Activated T-helper 1 cell treated with anti-CD3 and anti-CD28 coated beads, Interleukin-12 subunit alpha, Interleukin-12 subunit beta, Interleukin-2, Interleukin-4 antibody, amounts not matched to agents 30 ng/mL and 10 ng/mL and 1 ng/mL, durations not matched to agents 14 hours and 24 hours and 36 hours (primary cell): ENCODE results near the gene ZNF608. TPM values are rescaled to one million over a fixed set of nuclear protein-coding genes. Genes with fewer than 3 reads are reported as not detected.
A peak's percentile ranks its signal among the peaks of the same experiment; 100 is the strongest.

ENCODE experiments used
- DNase-seq: peaks from one replicate; pipeline ENCODE4 v3.0.0; 2021; ENCODE audit warnings: low spot score
- H3K27ac Mint-ChIP-seq: one replicate; pipeline ENCODE4 v1.8.0; 2021; ENCODE audit warnings: mild to moderate bottlenecking, mixed read lengths
- H3K27me3 Mint-ChIP-seq: one replicate; pipeline ENCODE4 v1.8.0; 2022; ENCODE audit warnings: mild to moderate bottlenecking, moderate library complexity, mixed read lengths; ENCODE audit not compliant: insufficient read depth
- H3K36me3 Mint-ChIP-seq: one replicate; pipeline ENCODE4 v1.8.0; 2021; ENCODE audit warnings: low read depth, mixed read lengths
- H3K4me1 Mint-ChIP-seq: one replicate; pipeline ENCODE4 v1.8.0; 2021; ENCODE audit warnings: low read depth, mixed read lengths
- H3K4me3 Mint-ChIP-seq: one replicate; pipeline ENCODE4 v1.8.0; 2021; ENCODE audit warnings: mild to moderate bottlenecking, moderate library complexity, mixed read lengths
- H3K9me3 Mint-ChIP-seq: one replicate; pipeline ENCODE4 v1.8.0; 2021; ENCODE audit warnings: mixed read lengths
- intact Hi-C: fragments of 100-400 bp; cut with micrococcal nuclease; formaldehyde crosslinking; loops from one replicate; pipeline ENCODE4 v1.15.1; 2024
- total RNA-seq: library from RNA; stranded (reverse); gene quantifications from 2 replicates; pipeline ENCODE4 v1.2.3, GENCODE V29; 2022

Gene ZNF608, protein sequence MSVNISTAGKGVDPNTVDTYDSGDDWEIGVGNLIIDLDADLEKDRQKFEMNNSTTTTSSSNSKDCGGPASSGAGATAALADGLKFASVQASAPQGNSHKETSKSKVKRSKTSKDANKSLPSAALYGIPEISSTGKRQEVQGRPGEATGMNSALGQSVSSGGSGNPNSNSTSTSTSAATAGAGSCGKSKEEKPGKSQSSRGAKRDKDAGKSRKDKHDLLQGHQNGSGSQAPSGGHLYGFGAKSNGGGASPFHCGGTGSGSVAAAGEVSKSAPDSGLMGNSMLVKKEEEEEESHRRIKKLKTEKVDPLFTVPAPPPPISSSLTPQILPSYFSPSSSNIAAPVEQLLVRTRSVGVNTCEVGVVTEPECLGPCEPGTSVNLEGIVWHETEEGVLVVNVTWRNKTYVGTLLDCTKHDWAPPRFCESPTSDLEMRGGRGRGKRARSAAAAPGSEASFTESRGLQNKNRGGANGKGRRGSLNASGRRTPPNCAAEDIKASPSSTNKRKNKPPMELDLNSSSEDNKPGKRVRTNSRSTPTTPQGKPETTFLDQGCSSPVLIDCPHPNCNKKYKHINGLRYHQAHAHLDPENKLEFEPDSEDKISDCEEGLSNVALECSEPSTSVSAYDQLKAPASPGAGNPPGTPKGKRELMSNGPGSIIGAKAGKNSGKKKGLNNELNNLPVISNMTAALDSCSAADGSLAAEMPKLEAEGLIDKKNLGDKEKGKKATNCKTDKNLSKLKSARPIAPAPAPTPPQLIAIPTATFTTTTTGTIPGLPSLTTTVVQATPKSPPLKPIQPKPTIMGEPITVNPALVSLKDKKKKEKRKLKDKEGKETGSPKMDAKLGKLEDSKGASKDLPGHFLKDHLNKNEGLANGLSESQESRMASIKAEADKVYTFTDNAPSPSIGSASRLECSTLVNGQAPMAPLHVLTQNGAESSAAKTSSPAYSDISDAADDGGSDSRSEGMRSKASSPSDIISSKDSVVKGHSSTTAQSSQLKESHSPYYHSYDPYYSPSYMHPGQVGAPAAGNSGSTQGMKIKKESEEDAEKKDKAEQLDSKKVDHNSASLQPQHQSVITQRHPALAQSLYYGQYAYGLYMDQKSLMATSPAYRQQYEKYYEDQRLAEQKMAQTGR (N-terminal part only)
- total RNA-seq, result not detected in 2 replicates

DNA sequence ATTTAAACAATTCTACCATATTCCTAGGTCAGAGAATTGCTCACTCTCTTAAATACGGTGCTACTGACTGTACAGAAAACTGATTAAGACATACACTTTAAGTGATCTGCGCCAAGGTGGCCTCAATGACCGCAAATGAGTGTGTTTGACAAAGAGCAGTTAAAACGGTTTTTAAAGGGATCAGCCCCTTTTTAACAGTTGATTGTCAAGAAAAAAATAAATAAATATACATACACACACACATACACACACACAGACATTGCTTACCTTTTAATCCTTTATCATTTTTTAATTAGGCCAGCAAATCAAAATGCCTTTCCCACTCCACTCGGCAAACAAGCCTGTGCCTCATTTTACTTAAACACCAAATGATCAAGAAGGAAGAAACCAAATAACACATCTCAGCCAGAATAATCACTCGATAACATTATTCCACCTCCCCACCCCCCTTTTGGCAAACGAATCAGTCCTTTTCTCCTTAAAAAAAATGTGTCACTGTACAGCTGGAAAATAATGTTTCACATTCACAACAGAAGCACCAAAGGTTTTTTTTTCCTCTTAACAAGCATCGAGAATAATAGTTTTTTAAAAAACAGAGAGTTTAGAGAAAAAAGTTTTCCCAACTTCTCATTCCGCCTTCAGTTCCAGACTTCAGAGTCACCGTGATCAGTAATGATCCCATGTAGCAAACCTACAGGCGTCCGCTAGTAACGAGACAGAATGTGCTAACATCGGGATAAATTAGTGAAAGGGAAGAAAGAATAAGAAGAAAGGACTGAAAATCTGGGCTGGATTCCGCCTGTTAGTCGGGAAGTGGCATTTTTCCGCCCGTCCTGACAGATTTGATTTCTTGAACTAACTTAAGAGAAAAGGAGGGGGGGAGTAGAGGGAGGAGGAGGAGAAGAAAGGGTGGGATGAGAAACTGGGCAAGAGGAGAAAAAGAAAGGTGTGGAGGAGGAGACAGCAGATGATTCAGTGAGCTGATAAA, at the start of gene ZNF608:
TSS of gene ZNF608 (minus strand) at position 712 of the 988 bp plus-strand sequence. CDS start 1,650 bp downstream, outside the sequence.
- H3K27me3 Mint-ChIP-seq, result peaks cover 46% of the 10 kb centered on the region
- intact Hi-C loops, result no loop called here
- no peaks in the 10 kb centered on the region for H3K9me3 Mint-ChIP-seq
- H3K4me3 Mint-ChIP-seq, result peak within 1 kb of the TSS; percentile 53
- H3K36me3 Mint-ChIP-seq, result no peaks in the 10 kb centered on the region
- H3K4me1 Mint-ChIP-seq, result peaks cover 6% of the 10 kb centered on the region
- H3K27ac Mint-ChIP-seq, result no peak within 1 kb of the TSS
- no peak for DNase-seq

DNA sequence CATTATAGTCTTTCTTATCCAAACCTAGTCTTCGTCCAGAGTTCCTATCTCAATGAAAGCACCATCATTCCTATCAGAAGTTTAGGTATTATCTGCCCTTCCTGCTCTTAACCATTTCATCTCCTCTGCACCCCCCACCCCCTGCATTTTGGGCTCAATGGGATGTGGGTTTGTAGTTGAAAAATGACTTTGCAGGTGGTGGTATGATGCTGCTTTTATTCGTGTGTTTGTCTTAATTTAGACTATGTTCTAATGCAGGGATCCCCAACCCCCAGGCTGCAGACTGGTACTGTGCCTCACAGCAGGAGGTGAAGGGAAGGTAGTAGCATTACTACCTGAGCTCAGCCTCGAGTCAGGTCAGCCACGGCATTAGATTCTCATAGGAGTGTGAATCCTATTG, 49.4 kb upstream of the ZNF608 start:
- Mint-ChIP-seq H3K4me3 (no peak overlapping the region), H3K4me1 (no peaks in the 10 kb centered on the region), H3K36me3 (no peaks in the 10 kb centered on the region), H3K27me3 (peaks cover 1% of the 10 kb centered on the region), H3K9me3 (peaks cover 3% of the 10 kb centered on the region), H3K27ac (no peak overlapping the region)
- DNase-seq, result no peak
- intact Hi-C loops, result no loop called here

DNA sequence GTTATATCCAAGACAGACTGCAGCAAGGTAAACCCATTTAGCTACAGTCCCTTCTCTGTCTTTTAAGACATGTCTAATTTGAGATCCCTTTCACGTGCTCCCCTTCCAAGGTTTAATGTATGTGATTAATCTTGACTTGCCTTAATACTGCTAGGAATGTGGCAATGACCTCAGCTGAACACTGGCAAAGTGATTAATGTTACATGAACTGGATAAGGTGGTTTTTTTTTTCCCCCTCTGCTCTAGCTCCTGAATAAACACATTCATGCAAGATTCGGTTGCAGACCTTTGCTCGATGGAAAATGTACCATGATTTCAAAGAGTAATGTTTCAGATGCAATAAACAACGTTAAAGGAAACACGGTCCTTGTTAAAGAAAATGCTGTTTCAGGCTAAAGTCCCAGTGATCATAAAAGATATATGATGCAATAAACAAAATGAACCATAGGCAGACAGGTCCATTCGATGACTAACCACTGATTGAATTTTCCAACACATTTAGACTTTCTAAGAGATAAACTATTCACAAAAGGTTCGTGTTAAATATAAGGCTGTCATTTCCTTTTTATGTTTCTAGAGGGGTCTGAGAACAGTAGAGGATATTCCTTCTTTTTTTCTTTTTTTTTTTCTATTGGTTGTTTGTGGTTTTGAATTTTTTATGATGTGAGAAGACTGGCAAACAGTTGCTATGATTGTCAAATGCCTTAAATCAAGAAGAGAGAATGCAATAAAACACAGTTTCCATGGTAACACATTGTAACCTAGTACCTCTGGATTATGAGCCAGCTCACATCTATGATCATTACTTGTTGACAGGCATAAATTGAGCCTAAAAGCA, 44.7 kb upstream of the ZNF608 start:
- Mint-ChIP-seq H3K36me3 (no peaks in the 10 kb centered on the region), H3K9me3 (no peaks in the 10 kb centered on the region), H3K4me3 (no peak overlapping the region), H3K4me1 (no peaks in the 10 kb centered on the region), H3K27me3 (peaks cover 1% of the 10 kb centered on the region), H3K27ac (no peak overlapping the region)
- intact Hi-C loops, result no loop called here
- DNase-seq, result no peak

DNA sequence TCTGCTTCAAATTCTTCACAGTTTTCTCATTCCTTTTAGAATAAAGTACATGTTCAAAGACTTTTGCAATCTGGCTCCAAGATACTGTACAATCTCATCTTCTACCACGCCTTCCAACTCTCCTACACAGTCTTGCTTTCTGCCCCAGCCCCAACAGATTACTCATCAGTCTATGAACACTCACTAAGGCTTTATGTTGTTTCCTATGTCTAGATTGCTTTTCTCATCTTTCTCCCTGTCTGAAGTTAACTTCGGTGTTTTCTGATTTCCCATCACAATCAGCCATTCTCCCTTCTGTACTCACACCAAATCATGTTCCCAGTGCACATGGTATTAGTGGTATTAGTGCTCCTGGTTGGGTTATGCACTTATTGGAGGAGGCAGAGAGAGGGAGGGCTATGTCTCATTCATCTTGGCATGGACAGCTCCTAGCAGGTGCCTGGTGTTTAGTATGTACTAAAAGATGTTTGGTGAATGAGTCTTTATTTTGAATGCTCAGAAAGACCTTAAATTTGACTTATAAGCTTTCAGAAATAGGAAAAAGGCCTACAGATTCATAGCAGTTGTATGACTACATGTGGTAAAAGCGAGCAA, 44.0 kb upstream of the ZNF608 start:
- no peaks in the 10 kb centered on the region for H3K27me3 Mint-ChIP-seq

DNA sequence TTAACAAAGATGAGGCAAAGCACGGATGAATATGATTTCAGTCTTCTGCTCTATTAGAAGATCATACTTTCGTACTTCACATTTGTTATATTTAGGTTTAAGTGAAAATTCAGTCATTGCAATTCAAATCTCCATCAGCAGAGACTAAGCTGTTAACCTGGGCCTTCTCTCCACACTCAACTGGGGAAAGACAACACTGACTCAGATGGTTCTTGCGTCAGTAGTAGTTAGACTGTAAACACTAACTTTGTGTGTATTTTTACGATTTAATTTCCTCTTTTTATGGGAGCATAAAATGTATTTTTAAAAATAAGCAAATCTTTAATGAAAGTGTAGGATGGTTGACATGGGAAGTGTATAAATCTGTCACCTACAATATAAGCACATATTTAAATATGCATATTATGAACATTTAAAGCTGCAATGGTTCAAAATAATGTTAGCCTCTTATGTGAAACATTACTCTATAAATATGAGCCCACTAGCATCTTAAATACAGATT, 42.7 kb upstream of the ZNF608 start:
- intact Hi-C loops, result no loop called here
- Mint-ChIP-seq H3K4me1 (no peaks in the 10 kb centered on the region), H3K9me3 (no peaks in the 10 kb centered on the region), H3K4me3 (no peak overlapping the region), H3K27ac (no peak overlapping the region), H3K36me3 (no peaks in the 10 kb centered on the region), H3K27me3 (no peaks in the 10 kb centered on the region)
- no peak for DNase-seq

More for the DNA sequence above, 44.0 kb upstream of the ZNF608 start:
- intact Hi-C loops, result no loop called here
- no peaks in the 10 kb centered on the region for H3K4me1 Mint-ChIP-seq
- H3K9me3 Mint-ChIP-seq, result no peaks in the 10 kb centered on the region
- no peak overlapping the region for H3K27ac Mint-ChIP-seq
- no peaks in the 10 kb centered on the region for H3K36me3 Mint-ChIP-seq
- H3K4me3 Mint-ChIP-seq, result no peak overlapping the region
- DNase-seq, result no peak

DNA sequence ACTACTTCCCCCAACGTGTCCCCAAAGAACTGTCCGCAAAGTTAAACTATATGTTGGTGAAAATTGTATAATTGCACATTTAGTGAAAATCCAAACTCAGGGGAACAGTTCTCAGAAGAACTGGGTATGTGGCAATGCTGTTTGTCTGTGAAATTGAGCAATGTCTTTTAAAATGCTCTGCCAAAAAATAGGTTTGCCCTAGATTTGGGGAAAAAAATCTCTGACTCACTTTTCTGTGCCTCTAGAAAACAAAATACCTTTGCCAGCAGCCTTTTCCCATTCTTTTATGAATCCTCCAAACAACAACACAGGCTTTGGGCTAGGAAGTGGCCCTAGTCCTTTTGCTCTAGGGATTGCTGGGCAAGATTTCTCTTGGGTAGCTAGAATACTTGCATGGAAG, 37.4 kb upstream of the ZNF608 start:
- no peak for DNase-seq
- H3K27me3 Mint-ChIP-seq, result no peaks in the 10 kb centered on the region
- no peaks in the 10 kb centered on the region for H3K36me3 Mint-ChIP-seq
- H3K27ac Mint-ChIP-seq, result no peak overlapping the region
- intact Hi-C loops, result no loop called here
- H3K4me3 Mint-ChIP-seq, result no peak overlapping the region
- H3K9me3 Mint-ChIP-seq, result peaks cover 5% of the 10 kb centered on the region
- no peaks in the 10 kb centered on the region for H3K4me1 Mint-ChIP-seq

DNA sequence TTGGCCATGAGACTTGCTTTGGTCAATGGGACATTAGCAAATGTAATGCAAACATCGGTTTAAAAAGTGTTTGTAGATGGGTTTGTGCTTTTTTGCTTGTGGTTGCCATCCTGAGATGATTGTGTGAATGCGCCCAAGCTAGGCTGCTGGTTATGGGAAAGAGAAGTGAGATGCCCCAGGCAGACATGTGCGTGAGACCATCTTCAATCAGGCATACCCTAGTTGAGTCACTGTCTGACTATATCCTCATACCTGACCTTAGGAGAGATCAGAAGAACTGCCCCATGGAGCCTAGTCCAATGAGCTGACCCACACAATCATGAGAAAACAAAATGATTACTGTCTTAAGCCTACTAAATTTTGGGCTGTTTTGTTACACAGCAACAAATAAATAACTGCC, 36.8 kb upstream of the ZNF608 start:
- peaks cover 5% of the 10 kb centered on the region for H3K9me3 Mint-ChIP-seq
- no peaks in the 10 kb centered on the region for H3K27me3 Mint-ChIP-seq
- no peaks in the 10 kb centered on the region for H3K36me3 Mint-ChIP-seq
- intact Hi-C loops, result no loop called here
- no peak overlapping the region for H3K4me3 Mint-ChIP-seq
- no peak overlapping the region for H3K27ac Mint-ChIP-seq
- no peaks in the 10 kb centered on the region for H3K4me1 Mint-ChIP-seq
- no peak for DNase-seq

DNA sequence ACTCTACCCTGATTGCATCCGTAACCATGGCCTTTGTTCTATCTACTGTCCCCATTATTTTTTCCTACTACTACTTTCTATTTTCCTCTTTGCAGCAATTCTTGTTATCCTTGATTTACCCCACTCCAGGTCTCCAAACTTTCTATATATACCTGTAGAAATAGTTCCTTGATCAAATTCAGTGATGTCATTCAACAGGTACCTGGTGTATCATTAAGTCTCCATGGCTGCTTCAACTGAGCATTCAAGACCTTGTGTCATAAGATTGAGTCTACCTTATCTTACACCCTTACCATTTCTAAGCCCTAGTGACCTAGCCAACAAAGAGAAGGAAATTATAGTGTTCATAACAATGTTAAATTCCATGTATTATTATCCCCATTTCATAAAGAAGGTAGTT, 35.8 kb upstream of the ZNF608 start:
- Mint-ChIP-seq H3K4me3 (no peak overlapping the region), H3K9me3 (peaks cover 8% of the 10 kb centered on the region), H3K27me3 (no peaks in the 10 kb centered on the region), H3K4me1 (no peaks in the 10 kb centered on the region), H3K36me3 (no peaks in the 10 kb centered on the region), H3K27ac (no peak overlapping the region)
- intact Hi-C loops, result no loop called here
- DNase-seq, result no peak

DNA sequence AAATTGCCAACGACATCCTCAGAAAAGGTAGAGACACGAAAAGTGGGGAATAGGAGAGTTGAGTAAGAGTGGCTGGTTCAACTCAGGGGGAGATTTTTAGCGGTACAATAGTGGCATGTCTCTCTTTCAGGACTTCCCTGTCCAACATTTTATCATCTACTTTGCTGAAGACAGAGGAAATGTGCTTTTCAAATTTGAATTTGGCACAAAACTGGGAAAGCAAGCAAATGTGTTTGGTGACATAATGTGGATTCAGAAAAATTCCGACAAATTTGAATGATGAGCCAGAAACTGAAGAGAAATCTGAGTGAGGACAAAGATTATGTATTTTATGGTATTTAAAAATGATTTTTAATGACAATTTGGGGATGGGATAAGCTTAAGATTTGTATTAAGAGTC, 33.6 kb upstream of the ZNF608 start:
- Mint-ChIP-seq H3K27ac (no peak overlapping the region), H3K4me3 (no peak overlapping the region), H3K27me3 (no peaks in the 10 kb centered on the region), H3K36me3 (no peaks in the 10 kb centered on the region), H3K9me3 (peaks cover 8% of the 10 kb centered on the region), H3K4me1 (no peaks in the 10 kb centered on the region)
- no peak for DNase-seq
- intact Hi-C loops, result no loop called here

DNA sequence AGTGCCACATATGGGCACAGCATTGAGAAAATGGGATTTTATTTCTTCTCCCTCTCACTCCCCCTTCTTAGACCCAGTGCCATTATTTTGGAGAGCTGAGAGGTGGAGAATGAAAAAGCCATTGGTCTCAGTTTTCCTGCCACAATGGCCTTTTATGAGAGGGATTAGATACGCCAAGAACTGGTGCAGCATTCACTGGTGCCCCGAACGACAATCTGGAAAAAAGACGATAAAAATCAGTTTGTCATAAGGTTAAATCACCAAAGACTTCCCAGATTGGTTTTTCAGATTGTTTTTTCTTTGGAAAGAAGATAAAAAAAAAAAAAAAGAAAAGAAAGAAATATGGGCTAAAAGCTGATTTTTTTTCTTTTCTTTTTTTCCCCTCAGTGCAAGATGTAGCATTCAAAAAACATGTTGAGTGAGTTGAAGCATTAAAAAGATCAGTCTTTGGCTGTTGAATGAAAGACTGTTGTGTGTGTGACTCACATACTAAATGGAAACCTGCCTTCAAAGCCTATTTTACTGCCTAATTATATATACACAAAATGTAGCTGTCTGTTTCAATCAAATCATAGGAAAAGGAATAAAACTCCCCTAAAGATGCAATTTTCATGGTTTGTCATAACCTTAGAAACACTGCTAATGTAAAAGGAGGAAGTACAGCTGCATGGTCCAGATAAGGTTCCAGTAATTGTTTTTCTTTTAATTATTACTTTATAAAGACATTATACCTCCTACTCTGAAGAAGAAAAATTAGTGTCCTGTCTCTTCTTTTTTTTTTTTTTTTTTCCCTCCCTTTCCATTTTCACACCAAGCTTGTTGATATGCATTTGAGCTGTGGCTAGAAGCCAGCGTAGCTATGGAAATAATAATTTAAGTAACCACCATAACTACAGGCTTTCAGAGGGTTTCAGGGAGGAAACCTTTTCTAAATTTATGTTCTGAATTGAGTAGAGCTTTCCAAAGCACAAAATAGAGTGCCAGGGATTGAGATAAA, 27.2 kb upstream of the ZNF608 start:
- Mint-ChIP-seq H3K36me3 (no peaks in the 10 kb centered on the region), H3K4me1 (no peaks in the 10 kb centered on the region), H3K4me3 (no peak overlapping the region), H3K9me3 (peaks cover 3% of the 10 kb centered on the region), H3K27me3 (no peaks in the 10 kb centered on the region), H3K27ac (no peak overlapping the region)
- DNase-seq, result no peak
- intact Hi-C loops, result no loop called here
